HG03558 (cell line): Measurements from ENCODE around the gene CCNYL1.
"Not testable (repeated sequence)": the region's sequence is repeated elsewhere in the genome, so short reads cannot be mapped to it uniquely, and the experiment has no call there.

ENCODE experiments used
- ATAC-seq: cut with Tn5 transposase; IDR thresholded peaks from one replicate; pipeline ENCODE4 v1.9.1; 2021; ENCODE audit warnings: moderate number of reproducible peaks; ENCODE audit not compliant: unreplicated experiment; ENCODE audit errors: extremely low read depth

The CCNYL1 gene

DNA sequence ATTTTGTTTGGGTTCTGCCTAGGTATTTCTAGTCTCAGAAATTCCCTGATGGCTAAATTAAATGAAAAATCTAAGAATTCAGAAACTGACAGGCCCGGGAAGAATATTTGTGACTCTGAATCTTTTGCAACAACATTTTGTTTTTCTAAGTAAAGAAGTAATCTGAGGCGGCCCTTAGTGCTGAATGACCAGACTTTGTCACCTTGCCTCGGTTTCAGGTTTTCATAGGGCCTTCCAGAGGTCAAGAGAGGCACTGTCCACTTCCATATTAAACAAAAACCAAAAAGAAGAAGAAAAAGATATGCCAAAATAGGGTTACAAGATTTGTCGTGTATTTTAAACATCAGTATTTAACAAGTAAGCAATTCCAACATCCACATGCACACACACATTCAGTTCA, 16.1 kb upstream of the CCNYL1 start:
- ATAC-seq: no peak

DNA sequence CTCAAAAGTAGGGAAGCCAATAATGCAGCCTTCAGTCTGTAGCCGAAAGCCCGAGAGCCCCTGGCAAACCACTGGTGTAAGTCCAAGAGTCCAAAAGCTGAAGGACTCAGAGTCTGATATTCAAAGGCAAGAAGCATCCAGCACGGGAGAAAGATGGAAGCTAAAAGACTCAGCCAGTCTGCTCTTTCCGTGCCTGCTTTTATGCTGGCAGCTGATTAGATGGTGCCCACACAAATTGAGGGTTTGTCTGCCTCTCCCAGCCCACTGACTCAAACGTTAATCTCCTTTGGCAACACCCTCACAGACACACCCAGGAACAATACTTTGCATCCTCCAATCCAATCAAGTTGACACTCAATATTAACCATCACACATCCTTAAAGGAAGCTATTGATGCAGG, 14.5 kb upstream of the CCNYL1 start:
- ATAC-seq: not testable (repeated sequence)

DNA sequence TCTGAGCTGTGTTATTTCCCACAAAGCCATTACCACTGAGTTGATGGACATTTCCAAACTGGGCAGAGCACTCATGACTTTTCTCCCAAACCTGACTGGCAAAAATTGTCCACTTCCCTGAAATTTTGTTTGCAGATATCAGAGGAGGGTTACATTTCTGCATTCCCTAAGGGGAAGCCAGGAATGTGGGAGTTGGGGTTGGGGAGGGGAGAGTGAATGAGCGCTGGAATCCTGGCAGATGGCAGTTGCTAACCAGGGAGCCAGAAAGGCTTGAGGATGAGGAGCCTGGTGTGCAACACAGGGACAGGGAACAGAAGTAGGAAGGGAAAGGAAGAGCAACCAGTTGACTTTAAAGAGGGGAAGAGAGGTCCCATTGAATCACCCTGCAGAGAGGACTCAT, 14.0 kb upstream of the CCNYL1 start:
- no peak for ATAC-seq

DNA sequence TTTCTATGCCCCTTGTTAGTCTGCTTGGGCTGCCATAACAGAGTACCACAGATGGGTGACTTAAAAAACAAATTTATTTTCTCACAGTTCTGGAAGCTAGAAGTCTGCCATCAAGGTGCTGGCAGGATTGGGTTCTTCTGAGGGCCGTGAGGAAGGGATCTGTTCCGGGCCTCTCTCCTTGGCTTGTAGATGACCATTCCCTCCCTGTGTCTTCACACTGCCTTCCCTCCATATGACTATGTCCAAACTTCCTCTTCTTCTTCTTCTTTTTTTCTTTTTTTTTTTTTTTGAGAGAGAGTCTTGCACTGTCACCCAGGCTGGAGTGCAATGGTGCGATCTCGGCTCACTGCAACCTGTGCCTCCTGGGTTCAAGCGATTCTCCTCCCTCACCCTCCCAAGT, 13.1 kb upstream of the CCNYL1 start:
- ATAC-seq: no peak

DNA sequence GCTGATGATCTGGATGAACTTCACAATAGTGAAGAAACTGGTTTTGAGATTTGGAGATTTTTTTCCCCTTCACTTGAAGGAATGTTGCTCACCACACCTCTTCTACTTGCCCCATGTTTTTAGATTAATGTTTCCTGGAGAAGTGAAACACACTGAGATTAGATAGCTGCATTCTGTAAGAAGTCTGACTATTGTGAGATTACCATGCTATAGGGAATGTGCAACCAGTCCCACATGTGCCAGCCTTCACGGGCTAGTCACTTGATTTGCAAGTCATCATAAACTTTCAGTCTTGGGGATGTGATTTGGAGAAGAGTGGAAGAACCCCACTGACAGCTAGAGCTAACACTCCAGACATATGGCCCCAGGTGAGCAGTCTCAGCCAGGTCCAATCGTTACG, 7.4 kb upstream of the CCNYL1 start:
- ATAC-seq: no peak

DNA sequence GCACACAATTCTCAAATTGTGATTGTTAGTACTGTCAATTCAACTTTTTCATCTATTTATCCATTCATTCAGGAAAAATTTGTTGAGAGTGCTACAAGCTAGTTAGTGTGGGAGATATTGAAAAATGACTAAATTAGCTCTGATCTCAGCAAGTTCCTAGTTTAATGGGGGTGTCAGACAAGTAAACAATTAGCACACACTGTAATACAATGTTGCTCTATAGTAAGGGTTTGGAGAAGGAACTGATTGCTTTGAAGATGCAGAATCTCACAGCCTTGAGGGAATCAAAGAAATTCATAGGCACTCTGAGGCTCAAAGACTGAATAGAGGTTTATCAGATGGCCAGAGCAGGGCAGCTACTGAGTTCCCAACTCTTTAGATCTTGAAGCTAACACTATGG, 6.8 kb upstream of the CCNYL1 start:
- no peak for ATAC-seq

DNA sequence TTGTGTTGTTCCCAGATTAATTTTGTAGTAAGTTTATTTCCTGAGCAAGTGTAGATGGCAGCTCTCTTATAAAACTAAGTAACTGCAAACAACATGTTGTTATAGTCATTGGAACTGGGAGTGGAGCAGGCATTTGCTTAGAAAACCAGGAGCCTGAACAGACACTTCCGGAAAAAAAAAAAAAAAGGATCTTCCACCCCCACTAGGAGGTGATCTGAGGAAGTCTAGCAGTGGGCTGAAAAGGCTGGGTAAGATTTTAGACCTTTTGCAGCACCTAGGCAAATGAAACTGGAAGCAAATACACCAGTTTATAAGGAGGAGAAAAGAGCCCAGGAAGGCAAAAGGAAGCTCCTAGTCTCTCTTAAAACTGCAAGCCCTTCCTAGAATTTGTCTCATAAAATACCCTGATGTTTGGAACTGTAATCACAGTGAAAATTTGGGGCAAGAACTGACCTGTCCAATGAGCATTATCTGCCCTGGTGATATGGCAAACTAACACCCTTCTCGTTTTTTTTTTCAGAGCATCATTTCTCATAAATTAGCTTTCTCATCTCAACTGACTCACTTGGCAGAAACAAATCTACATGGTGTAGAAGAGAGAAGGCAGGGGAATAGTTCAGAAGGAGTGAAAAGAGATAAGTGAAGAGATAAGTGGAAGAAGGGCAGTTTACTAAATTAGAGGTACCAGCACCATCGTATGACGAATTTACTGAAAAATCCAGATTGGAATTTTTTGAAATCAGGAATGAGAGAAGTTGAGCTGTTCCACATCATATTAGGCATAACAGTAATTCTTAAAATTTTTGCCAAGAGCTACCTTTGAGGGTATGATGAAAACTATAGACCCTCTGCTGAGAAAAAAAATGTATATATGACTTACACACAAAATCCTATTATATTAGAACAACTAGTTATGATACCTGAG, 4.2 kb upstream of the CCNYL1 start:
- ATAC-seq: no peak

DNA sequence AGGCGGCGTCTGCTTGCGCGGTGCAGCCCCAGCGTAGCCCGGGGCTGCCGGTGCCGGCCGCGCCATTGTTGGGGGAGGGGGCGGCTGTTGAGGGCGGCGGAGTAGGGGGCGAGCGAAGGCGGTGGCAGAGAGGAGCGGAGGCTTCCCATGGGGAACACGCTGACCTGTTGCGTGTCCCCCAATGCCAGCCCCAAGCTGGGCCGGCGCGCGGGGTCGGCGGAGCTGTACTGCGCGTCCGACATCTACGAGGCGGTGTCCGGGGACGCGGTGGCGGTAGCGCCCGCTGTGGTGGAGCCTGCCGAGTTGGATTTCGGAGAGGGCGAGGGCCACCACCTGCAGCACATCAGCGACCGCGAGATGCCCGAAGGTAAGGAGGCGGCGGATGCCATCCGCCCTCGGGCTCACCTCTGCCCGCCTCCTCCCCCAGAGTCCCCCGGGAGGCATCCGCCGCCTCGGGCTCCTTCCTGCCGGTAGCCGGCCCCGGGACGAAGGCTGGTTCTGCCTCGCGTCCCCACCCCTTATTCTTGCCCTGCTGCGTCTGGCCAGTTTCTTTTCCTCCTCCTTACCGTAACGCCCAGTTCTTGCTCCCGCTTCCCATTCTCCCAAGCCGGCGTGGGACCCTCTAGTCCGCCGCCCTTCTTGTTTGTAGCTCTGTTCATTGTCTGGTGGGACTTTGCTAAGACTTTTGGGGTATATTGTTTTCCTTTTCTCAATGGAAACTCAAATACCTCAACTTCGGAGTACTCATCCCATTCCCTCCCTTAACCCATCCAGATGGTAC, 500 bp downstream of the CCNYL1 start:
- peak; percentile 11 for ATAC-seq

DNA sequence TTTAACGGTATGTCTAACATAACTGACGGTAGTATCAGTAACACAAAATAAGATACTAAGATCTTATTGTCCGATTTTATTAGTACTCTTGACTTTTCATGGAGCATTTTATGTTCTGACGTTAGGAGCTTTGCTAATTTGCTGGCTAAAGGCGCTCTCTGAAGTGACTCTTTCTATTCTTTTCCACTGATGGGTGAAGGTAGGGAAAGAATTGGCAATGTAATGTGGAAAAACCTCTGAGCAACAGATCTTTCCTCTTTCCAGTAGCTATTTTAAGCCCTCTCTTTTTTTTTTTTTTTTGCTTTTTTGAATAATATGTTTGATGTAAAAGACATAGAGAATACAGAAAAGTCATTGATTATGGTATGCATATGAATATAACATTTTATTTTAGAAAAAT, 4.6 kb downstream of the CCNYL1 start:
- no peak for ATAC-seq

DNA sequence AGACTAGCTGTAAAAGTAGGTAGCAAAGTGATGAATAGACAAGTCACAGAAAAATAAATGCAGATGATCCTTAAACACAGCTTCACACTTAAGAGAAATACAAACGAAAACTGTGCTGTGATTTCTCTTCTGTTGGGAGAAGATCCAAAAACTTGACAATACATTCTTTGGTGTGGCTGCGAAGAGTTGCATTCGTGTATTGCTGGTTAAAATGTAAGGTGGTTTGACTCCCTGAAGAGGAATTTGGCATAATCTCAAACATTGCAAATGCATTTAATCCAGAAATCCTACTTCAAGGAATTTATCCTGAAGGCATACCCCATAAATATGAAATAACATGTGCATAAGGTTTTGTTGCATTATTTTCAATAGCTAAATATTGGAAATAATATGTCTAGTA, 7.1 kb downstream of the CCNYL1 start:
- ATAC-seq: no peak

DNA sequence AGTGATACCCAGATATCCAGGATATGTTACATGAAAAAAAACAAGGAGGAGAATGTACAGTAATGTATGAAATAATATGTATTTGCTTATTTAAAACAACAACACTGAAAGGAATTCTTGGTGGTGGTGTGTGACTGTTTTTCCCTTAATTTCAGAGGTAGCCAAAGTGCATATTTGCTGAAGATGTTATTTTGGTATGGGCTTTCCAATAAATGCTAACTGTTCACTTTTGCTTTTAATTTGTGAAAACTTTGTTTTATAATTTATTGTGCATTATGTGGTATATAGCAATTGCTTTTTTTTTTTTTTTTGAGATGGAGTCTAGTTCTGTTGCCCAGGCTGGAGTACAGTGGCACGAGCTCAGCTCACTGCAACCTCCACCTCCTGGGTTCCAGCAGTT, 7.6 kb downstream of the CCNYL1 start:
- ATAC-seq: no peak

DNA sequence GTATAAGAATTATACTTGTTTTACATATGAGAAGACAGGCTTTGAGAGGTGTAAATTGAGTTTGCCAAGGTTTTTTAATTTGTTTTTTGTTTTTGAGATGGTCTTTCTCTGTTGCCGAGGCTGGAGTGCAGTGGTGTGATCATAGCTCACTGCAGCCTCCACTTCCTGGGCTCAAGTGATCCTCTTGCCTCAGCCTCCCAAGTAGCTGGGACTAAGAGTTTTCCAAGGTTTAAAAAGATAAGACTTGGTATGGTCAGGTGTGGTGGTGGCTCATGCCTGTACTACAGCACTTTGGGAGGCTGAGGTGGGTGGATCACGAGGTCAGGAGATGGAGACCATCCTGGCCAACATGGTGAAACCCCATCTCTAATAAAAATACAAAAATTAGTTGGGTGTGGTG, 8.2 kb downstream of the CCNYL1 start:
- not testable (repeated sequence) for ATAC-seq

DNA sequence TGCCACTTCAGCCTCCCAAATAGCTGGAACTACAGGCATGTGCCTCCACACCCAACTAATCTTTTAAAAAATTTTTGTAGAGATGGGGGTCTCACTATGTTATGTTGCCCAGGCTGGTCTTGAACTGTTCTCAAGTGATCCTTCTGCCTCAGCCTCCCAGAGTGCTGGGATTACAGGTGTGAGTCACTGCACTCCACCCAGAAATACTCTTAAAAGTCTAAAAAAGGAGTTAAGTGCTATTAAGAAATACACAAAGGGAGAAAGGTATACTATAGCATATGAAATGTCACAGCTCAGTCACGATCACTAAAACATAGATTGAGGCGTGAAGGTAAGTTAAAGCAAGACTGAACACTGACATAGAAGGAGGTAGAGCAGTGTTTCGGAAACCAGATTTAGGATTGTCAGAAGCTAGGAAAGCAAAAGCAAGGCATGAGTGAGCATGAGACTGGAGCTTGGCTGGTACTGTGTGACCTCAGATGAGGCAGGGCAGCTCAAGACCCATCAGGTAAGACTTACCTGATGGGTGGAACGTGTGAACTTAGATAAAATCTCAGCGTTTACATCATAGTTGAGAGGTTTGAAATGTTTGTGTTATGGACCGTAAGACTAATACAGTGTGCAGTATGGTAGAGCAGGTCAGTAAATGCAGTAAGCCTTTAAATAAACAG, 9.2 kb downstream of the CCNYL1 start:
- ATAC-seq: no peak

DNA sequence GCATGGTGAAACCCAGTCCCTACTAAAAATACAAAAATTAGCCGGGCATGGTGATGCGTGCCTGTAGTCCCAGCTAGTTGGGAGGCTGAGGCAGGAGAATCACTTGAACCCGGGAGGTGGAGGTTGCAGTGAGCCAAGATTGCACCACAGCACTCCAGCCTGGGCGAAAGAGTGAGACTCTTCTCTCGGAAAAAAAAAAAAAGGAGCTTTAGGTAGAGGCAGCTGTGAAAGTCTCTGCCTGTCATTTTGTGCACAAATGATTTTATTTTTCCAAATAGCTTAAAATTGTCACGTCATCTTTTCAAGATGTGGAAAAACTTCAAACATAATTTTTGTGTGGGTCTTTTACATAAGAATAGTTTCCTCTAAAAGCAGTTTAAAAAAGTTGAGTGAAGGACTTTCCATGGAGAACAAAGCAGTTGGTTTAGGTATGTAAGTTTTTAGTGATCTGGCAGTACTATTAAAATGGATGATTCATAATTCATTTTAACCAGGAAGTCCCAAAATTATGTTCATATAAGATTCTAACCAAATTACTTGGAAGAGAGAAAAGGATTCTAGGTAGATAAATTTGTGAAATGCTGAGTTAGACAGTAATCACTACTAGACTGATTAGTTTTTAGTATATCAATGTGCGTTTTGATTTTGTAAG, 11.5 kb downstream of the CCNYL1 start:
- ATAC-seq: no peak

DNA sequence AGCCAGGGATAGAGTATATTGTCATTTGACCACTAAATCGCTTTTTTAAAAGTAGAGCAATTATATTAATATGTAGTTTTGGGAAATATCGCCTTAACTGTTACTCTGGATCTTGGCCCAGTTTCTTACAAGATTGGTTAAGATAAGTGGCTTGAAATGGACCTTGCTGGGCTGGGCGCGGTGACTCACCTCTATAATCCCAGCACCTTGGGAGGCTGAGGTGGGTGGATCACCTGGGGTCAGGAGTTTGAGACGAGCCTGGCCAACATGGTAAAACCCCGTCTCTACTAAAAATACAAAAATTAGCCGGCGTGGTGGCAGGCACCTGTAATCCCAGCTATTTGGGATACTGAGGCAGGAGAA, 12.0 kb downstream of the CCNYL1 start:
- not testable (repeated sequence) for ATAC-seq

DNA sequence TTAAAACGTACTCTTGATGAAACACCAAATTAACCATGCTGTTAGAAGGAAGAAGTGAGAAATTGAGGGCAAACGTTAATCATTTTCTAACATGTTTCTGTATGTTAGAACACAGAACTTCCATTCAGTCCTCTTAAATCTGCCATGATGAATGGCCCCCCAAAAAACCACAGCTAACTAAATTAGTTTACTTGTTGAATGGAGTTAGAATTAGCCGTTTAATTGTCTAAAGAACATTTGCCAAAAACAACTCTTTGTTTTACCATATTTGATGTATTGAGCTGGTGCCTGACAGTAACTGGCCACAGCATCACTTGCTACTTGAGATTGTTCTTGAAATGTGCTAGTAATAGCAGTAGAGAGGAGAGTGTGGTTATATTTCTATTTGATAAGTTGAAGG, 12.7 kb downstream of the CCNYL1 start:
- ATAC-seq: no peak

DNA sequence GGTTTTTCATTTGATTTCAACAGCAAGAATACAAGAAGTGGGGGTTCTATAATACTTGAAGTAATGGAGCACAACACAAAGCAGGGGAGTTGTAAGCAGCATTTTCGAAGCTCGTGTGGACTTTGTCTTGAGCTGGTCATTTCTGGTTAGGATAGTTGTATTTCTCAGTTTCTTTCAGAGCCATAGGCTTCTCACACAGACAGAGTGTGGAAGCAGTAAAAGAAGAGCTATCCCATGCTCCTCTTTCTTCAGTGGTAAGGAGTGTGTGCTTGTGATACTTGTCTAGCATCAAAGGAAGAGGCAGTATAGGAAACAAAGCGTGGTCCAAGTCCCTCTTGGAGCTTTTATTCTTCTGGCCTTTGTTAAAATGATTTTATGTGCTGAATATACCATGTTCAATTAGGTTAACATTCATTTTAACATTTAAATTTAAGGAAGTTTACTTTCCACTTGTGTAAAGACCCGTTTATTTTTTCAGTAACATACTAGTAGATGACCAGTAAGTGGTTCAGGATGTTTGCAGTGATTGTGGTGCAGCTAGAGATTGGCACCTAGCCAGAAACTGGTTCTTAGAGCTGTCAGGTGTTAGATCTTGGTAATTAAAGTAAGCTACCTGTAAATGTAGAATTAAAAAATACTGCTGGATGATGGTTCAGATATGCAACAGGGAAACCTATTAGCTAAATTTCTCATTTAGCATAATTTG, 14.6 kb downstream of the CCNYL1 start:
- ATAC-seq: no peak

DNA sequence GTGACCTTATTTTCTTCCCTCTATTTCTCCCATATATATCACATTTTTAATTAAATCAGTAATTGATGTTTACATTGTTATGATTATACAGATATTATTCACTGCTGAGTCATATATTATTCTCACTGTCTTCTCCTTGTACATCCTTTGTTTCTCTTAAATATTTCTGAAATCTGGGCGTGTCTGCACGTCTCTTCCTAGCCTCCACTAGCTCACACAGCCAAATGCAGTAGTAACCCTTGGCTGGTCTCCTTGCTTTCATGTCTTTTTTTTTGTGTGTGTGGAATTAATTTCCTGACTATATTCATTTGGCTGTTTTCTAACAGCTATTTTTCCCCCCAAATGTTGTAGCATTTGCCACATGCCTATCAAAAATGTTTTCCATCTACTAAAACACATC, 15.8 kb downstream of the CCNYL1 start:
- no peak for ATAC-seq

DNA sequence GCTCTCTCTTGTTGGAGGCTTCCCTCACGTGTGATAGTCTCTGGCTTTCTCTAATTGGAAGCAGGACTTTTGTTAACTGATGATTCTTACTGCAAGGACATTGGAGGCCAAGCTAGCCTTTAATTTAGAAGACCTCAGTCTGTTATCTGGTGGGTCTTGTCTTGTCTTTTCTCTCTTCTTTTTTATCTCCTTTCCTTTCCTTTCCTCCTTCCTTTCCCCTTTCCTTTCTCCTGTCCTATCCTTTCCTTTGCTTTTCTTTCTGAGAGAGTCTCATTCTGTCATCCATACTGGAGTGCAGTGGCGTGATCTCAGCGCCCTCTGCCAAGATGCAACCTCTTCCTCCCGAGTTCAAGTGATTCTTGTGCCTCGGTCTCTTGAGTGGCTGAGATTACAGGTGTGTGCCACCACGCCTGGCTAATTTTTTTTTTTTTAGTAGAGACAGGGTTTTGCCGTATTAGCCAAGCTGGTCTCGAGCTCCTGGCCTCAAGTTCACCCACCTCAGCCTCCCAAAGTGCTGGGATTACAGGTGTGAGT, 18.1 kb downstream of the CCNYL1 start:
- ATAC-seq: no peak

DNA sequence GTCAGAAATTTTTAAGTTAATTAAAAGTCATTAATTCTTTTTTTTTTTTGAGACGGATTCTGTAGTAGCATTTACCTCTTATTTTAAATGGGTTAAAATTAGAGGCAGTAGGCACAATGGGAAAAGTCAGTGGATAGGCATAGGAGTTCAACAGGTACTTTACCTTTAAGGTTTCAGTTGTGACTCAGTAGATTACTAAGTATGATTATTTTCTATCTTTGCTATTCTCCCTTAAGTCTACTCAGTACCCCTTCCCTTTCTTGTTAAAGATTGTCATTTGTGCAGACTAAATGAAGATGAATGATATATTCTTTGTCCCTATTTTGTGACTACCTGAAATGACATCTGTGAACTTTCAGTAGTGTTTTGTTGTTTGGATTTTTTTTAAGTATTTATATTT, 19.7 kb downstream of the CCNYL1 start:
- no peak for ATAC-seq
